HepG2 (cell line): ENCODE results near the gene CACNB4.

Experiments used
- POLR2A ChIP-seq, 2 experiments: IDR thresholded peaks; 2 replicates each; pipeline ENCODE4 v1.6.1; 2011; ENCODE audit warnings: low read depth in 2 of 2, low read length in 2 of 2, mild to moderate bottlenecking in 1 of 2, moderate library complexity in 1 of 2; ENCODE audit not compliant: insufficient read depth in 1 of 2
- ZNF350 ChIP-seq: sonication (generic); formaldehyde crosslinking; IDR thresholded peaks from 2 replicates; pipeline ENCODE4 v1.4.0; 2020; ENCODE audit warnings: mild to moderate bottlenecking, low read depth, missing genetic modification reagents, borderline replicate concordance

DNA sequence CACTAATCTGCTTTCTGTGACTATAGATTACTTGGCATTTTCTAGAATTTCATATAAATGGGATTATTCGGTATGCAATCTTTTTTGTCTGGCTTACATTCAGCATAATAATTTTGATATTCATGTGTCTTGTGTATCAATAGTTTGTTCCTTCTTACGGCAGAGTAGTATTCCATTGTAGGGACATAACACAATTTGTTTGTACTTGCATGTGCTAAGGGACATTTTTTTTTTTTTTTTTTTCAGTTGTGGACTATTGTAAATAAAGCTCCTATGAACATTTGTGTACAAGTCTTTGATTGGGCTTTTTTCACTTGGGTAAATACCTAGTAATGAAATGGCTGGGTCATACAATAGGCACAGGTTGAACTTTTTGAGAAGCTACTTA, 315.7 kb downstream of the CACNB4 start:
- TF ChIP-seq ZNF350 (CRISPR knock-in tag) (no peak), POLR2A (IDR thresholded peaks at IDR 0.05; ENCODE audit: insufficient read depth in 1 of 2, low read depth in 2 of 2, low read length in 2 of 2) (no peak)
